Right ventricle myocardium inferior (tissue), 1 donor: ENCODE data around the gene UBXN7. TPM values are rescaled to one million over a fixed set of nuclear protein-coding genes. Genes with fewer than 3 reads are reported as not detected.

ENCODE experiments used
- total RNA-seq: library from RNA; stranded (reverse); fragmentation: NEBNext Ultra II Directional; extraction: Animal tissue kit (Norgen Biotek cat#: 25700); gene quantifications from one replicate; pipeline ENCODE4 v1.2.1, GENCODE V29; 2021
- donor health status: DM: no; HTN: yes; CAD: no; lungs with severe emphysema.

Gene UBXN7
- total RNA-seq, 1 donor from 2014 or later: 31.1 TPM

Other genes starting within 250 kb of the UBXN7 start
- not detected for gene ZDHHC19, start 221.0 kb downstream of the UBXN7 start, total RNA-seq
- 0.60 TPM for gene SLC51A, start 215.9 kb downstream of the UBXN7 start, total RNA-seq
- gene PCYT1A, start 144.7 kb downstream of the UBXN7 start, total RNA-seq: 103 TPM
- gene DYNLT2B, start 114.2 kb downstream of the UBXN7 start, total RNA-seq: 2.9 TPM
- not detected for gene TM4SF19, start 94.0 kb downstream of the UBXN7 start, total RNA-seq
- gene RNF168, start 71.3 kb upstream of the UBXN7 start, total RNA-seq: 21.9 TPM
- 78.6 TPM for gene SMCO1, start 82.9 kb upstream of the UBXN7 start, total RNA-seq
- gene WDR53, start 136.1 kb upstream of the UBXN7 start, total RNA-seq: 9.8 TPM
- 8.2 TPM for gene FBXO45, start 136.2 kb upstream of the UBXN7 start, total RNA-seq
- 3.1 TPM for gene NRROS, start 207.3 kb upstream of the UBXN7 start, total RNA-seq